Fibroblast of lung (primary cell): ENCODE measurements around the gene NEK4. TPM values are rescaled to one million over a fixed set of nuclear protein-coding genes. Genes with fewer than 3 reads are reported as not detected.

Source experiments
- DNase-seq, 2 donors: peaks; one replicate each; pipeline versions ENCODE4 v3.0.0 to v3.0.0-alpha.2; 2010; ENCODE audit warnings: low read depth in 2 of 2
- H2AFZ ChIP-seq: 2 replicates; pipeline ENCODE4 v1.5.1; 2012; ENCODE audit warnings: low read length, control low read depth, inconsistent platforms
- H3K27ac ChIP-seq: 2 replicates; pipeline ENCODE4 v1.5.1; 2011; ENCODE audit warnings: low read length, control low read depth; ENCODE audit not compliant: insufficient read depth
- H3K27me3 ChIP-seq: 2 replicates; pipeline ENCODE4 v1.5.1; 2011; ENCODE audit warnings: mild to moderate bottlenecking, low read length; ENCODE audit not compliant: control insufficient read depth, insufficient read depth
- H3K36me3 ChIP-seq: 2 replicates; pipeline ENCODE4 v1.5.1; 2011; ENCODE audit warnings: low read length; ENCODE audit not compliant: control insufficient read depth, insufficient read depth
- H3K4me1 ChIP-seq: 2 replicates; pipeline ENCODE4 v1.5.1; 2011; ENCODE audit warnings: low read length; ENCODE audit not compliant: control insufficient read depth, insufficient read depth; ENCODE audit errors: extremely low read depth
- H3K4me2 ChIP-seq: 2 replicates; pipeline ENCODE4 v1.5.1; 2011; ENCODE audit warnings: low read length, control low read depth; ENCODE audit not compliant: insufficient read depth; ENCODE audit errors: extremely low read depth
- H3K4me3 ChIP-seq, 4 experiments: fragments of 200-600 bp in 1 of 4; sonication (generic) in 1 of 4; replicated peaks in 1 of 4; 2 replicates each; pipeline ENCODE4 v1.5.1; 2011 to 2016; ENCODE audit warnings: low read length in 4 of 4, low read depth in 3 of 4, mild to moderate bottlenecking in 3 of 4, control low read depth in 2 of 4, inconsistent platforms in 1 of 4, mixed read lengths in 1 of 4; ENCODE audit not compliant: insufficient read depth in 1 of 4; ENCODE audit errors: control extremely low read depth in 1 of 4
- H3K79me2 ChIP-seq: 2 replicates; pipeline ENCODE4 v1.5.1; 2012; ENCODE audit warnings: mild to moderate bottlenecking, low read length, inconsistent platforms; ENCODE audit not compliant: control insufficient read depth, insufficient read depth
- H3K9ac ChIP-seq: 2 replicates; pipeline ENCODE4 v1.5.1; 2011; ENCODE audit warnings: mild to moderate bottlenecking, low read length, control low read depth; ENCODE audit not compliant: insufficient read depth
- H3K9me3 ChIP-seq: 2 replicates; pipeline ENCODE4 v1.5.1; 2012; ENCODE audit warnings: low read depth, low read length; ENCODE audit not compliant: control insufficient read depth, insufficient read depth
- H4K20me1 ChIP-seq: 2 replicates; pipeline ENCODE4 v1.5.1; 2011; ENCODE audit warnings: low read length; ENCODE audit not compliant: control insufficient read depth, insufficient read depth; ENCODE audit errors: extremely low read depth
- EZH2 ChIP-seq: IDR thresholded peaks from 2 replicates; pipeline ENCODE4 v1.5.1; 2012; ENCODE audit warnings: low read length, control low read depth, mild to moderate bottlenecking; ENCODE audit errors: missing control alignments
- polyA plus RNA-seq, 2 donors: library from polyadenylated mRNA; depleted of rRNA in 1 of 2; stranded (reverse) in 1 of 2; unstranded in 1 of 2; fragments of >200 nt; gene quantifications; 2 replicates each; pipeline ENCODE4 v1.2.1, GENCODE V29; 2011 to 2012; ENCODE audit warnings: missing spikeins in 1 of 2
- total RNA-seq: library from RNA; depleted of rRNA; stranded (reverse); fragments of >200 nt; gene quantifications from 2 replicates; pipeline ENCODE4 v1.2.1, GENCODE V29; 2014
- TF ChIP-seq, protein P1 (sequence below), 2 donors: IDR thresholded peaks in 1 of 2; conservative IDR thresholded peaks in 1 of 2; 1 replicate in 1 of 2; 2 replicates in 1 of 2; pipeline ENCODE4 v1.5.1; 2011 to 2012; ENCODE audit warnings: low read length in 2 of 2, control low read depth in 1 of 2, inconsistent platforms in 1 of 2, low read depth in 1 of 2, mild to moderate bottlenecking in 1 of 2

Gene NEK4
- total and polyA plus RNA-seq, 2 donors (not counting 1 experiment from before 2014, with no cell fraction given): 16.0 to 24.9 TPM

DNA sequence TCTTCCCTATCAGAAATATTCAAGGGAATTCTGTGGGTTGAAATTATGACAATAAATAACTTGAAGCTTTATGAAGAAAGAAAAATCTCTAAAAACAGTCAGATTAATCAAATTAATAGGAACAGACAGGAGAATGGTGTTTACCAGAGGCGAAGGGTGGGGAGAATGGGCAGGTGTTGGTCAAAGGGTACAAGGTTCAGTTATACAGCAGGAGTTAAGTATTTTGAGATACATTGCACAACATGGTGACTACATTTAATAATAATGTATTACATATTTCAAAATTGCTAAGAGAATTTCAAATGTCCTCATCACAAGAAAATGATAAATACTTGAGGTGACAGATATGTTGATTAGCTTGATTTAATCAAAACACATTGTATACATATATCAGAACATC is 46.2 kb downstream of the NEK4 start:
- H4K20me1 ChIP-seq: no peaks in the 10 kb centered on the region
- DNase-seq: no peak
- H3K27ac ChIP-seq: no peak overlapping the region
- no peak overlapping the region for H3K4me2 ChIP-seq
- H3K4me1 ChIP-seq: no peaks in the 10 kb centered on the region
- H3K9me3 ChIP-seq: no peaks in the 10 kb centered on the region
- no peak for TF ChIP-seq EZH2
- TF ChIP-seq, protein P1, sequence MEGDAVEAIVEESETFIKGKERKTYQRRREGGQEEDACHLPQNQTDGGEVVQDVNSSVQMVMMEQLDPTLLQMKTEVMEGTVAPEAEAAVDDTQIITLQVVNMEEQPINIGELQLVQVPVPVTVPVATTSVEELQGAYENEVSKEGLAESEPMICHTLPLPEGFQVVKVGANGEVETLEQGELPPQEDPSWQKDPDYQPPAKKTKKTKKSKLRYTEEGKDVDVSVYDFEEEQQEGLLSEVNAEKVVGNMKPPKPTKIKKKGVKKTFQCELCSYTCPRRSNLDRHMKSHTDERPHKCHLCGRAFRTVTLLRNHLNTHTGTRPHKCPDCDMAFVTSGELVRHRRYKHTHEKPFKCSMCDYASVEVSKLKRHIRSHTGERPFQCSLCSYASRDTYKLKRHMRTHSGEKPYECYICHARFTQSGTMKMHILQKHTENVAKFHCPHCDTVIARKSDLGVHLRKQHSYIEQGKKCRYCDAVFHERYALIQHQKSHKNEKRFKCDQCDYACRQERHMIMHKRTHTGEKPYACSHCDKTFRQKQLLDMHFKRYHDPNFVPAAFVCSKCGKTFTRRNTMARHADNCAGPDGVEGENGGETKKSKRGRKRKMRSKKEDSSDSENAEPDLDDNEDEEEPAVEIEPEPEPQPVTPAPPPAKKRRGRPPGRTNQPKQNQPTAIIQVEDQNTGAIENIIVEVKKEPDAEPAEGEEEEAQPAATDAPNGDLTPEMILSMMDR (conservative IDR thresholded peaks at IDR 0.05 in 1 of 2, IDR thresholded peaks at IDR 0.05 in 1 of 2; ENCODE audit: low read depth in 1 of 2, low read length in 2 of 2): no peak
- no peaks in the 10 kb centered on the region for H3K36me3 ChIP-seq
- no peak overlapping the region for H3K9ac ChIP-seq
- no peak overlapping the region for H3K4me3 ChIP-seq
- H3K79me2 ChIP-seq: no peaks in the 10 kb centered on the region
- H3K27me3 ChIP-seq: no peaks in the 10 kb centered on the region
- H2AFZ ChIP-seq: no peak overlapping the region

DNA sequence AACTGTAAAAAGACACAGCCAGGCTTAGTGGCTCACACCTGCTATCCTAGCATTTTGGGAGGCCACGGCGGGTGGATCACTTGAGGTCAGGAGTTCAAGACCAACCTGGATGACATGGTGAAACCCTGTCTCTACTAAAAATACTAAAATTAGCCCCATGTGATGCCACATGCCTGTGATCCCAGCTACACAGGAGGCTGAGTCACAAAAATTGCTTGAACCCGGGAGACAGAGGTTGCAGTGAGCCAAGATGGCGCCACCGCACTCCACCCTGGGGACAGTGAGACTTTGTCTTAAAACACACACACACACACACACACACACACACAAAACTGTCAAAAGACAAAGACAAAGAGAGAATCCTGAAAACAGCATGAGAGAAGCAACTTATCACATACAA is 46.8 kb downstream of the NEK4 start:
- no peak overlapping the region for H3K9ac ChIP-seq
- H2AFZ ChIP-seq: no peak overlapping the region
- no peak overlapping the region for H3K4me2 ChIP-seq
- H3K36me3 ChIP-seq: no peaks in the 10 kb centered on the region
- H3K27me3 ChIP-seq: no peaks in the 10 kb centered on the region
- no peaks in the 10 kb centered on the region for H3K4me1 ChIP-seq
- H3K4me3 ChIP-seq: no peak overlapping the region
- H4K20me1 ChIP-seq: no peaks in the 10 kb centered on the region
- no peak for DNase-seq
- H3K9me3 ChIP-seq: no peaks in the 10 kb centered on the region
- H3K27ac ChIP-seq: no peak overlapping the region
- TF ChIP-seq, protein P1 (conservative IDR thresholded peaks at IDR 0.05 in 1 of 2, IDR thresholded peaks at IDR 0.05 in 1 of 2; ENCODE audit: low read depth in 1 of 2, low read length in 2 of 2): no peak
- no peak for TF ChIP-seq EZH2
- no peaks in the 10 kb centered on the region for H3K79me2 ChIP-seq

DNA sequence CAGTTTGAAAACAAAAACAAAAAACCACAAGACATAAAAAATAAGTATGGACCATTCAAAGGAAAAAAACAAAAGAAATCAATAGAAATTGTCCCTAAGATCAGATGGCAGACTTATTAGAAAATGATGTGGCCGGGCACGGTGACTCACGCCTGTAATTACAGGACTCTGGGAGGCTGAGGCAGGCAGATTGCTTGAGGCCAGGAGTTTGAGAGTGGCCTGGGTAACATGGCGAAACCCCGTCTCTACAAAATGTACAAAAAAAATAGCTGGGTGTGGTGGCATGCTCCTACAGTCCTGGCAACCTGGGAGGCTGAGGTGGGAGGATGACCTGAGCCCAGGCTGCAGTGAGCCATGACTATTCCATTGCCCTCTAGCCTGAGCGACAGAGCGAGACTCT is 48.2 kb downstream of the NEK4 start:
- Histone ChIP-seq H3K27me3 (no peaks in the 10 kb centered on the region), H3K27ac (no peak overlapping the region), H3K9ac (no peak overlapping the region), H2AFZ (no peak overlapping the region), H3K4me1 (no peaks in the 10 kb centered on the region), H3K36me3 (no peaks in the 10 kb centered on the region), H3K9me3 (no peaks in the 10 kb centered on the region), H3K79me2 (no peaks in the 10 kb centered on the region), H3K4me3 (no peak overlapping the region), H4K20me1 (no peaks in the 10 kb centered on the region), H3K4me2 (no peak overlapping the region)
- no peak for TF ChIP-seq EZH2
- TF ChIP-seq, protein P1 (conservative IDR thresholded peaks at IDR 0.05 in 1 of 2, IDR thresholded peaks at IDR 0.05 in 1 of 2; ENCODE audit: low read depth in 1 of 2, low read length in 2 of 2): no peak
- no peak for DNase-seq
